Measurements from ENCODE around the gene PIM3.

- no peak for TF ChIP-seq POLR2A (IDR thresholded peaks at IDR 0.05; ENCODE audit: control extremely low read depth in 1 of 2, low read depth in 2 of 2, low read length in 2 of 2)
- TF ChIP-seq TAF1 (IDR thresholded peaks at IDR 0.05; ENCODE audit: low read depth, low read length) = no peak
- TF ChIP-seq KDM1A (IDR thresholded peaks at IDR 0.05; ENCODE audit: borderline replicate concordance, low read length) = no peak
These were observed 49.4 kb downstream of the PIM3 start for GRCh38 chr22:50009765-50010675.

Measured in H1 (cell line).